ENCODE data around the gene DCLK1. TPM values are rescaled to one million over a fixed set of nuclear protein-coding genes. Genes with fewer than 3 reads are reported as not detected.

The DCLK1 gene
- total RNA-seq, 3 donors from 2014 or later (not counting 1 experiment from before 2014, with no cell fraction given) = not detected

DNA sequence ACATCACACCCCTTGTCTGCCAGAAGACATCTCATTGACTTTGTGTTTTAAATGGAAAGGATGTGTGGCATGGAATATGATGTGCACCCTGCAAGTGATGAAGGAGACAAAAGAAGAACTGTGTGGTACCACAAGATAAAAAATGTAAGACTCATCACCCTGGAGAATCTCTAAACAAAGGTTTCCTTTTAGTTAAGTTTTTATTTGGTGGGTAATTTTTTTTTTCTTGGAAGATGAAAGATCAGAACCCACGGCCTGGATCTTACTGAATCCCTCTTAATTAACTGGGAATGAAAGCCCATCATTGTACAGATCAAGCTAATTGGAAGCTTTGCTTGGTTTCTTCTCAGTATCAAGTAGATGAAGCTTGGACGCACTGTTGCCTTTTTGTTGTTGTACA lies 129.6 kb downstream of the DCLK1 start:
- Histone ChIP-seq H3K4me3 (ENCODE audit: low read length) (no peak overlapping the region), H3K9me3 (ENCODE audit: control insufficient read depth, insufficient read depth, low read length) (no peaks in the 10 kb centered on the region), H3K27ac (ENCODE audit: low read length) (no peak overlapping the region), H3K36me3 (ENCODE audit: control insufficient read depth, insufficient read depth, low read length) (no peaks in the 10 kb centered on the region), H3K4me1 (ENCODE audit: control insufficient read depth, insufficient read depth, low read length) (no peaks in the 10 kb centered on the region), H3K27me3 (ENCODE audit: control insufficient read depth, insufficient read depth, low read length) (no peaks in the 10 kb centered on the region)
- no peak for DNase-seq
- TF ChIP-seq, protein P1, sequence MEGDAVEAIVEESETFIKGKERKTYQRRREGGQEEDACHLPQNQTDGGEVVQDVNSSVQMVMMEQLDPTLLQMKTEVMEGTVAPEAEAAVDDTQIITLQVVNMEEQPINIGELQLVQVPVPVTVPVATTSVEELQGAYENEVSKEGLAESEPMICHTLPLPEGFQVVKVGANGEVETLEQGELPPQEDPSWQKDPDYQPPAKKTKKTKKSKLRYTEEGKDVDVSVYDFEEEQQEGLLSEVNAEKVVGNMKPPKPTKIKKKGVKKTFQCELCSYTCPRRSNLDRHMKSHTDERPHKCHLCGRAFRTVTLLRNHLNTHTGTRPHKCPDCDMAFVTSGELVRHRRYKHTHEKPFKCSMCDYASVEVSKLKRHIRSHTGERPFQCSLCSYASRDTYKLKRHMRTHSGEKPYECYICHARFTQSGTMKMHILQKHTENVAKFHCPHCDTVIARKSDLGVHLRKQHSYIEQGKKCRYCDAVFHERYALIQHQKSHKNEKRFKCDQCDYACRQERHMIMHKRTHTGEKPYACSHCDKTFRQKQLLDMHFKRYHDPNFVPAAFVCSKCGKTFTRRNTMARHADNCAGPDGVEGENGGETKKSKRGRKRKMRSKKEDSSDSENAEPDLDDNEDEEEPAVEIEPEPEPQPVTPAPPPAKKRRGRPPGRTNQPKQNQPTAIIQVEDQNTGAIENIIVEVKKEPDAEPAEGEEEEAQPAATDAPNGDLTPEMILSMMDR (IDR thresholded peaks at IDR 0.05) = no peak
- intact Hi-C loops (cut with micrococcal nuclease) = no loop called here
- no peak for ATAC-seq
- peaks cover 4 to 13% of the 10 kb centered on the region in 2 donors for H3K9me3 Mint-ChIP-seq
- 80% methylated on average over 1 of the region's 2 CpGs for WGBS (ENCODE audit: insufficient coverage)
- H3K4me1 Mint-ChIP-seq = no peaks in the 10 kb centered on the region
- no peak overlapping the region for H3K4me3 Mint-ChIP-seq
- no peaks in the 10 kb centered on the region for H3K36me3 Mint-ChIP-seq
- H3K27me3 Mint-ChIP-seq (ENCODE audit: low read depth in 2 of 2) = no peaks in the 10 kb centered on the region
- no peak overlapping the region for H3K27ac Mint-ChIP-seq

DNA sequence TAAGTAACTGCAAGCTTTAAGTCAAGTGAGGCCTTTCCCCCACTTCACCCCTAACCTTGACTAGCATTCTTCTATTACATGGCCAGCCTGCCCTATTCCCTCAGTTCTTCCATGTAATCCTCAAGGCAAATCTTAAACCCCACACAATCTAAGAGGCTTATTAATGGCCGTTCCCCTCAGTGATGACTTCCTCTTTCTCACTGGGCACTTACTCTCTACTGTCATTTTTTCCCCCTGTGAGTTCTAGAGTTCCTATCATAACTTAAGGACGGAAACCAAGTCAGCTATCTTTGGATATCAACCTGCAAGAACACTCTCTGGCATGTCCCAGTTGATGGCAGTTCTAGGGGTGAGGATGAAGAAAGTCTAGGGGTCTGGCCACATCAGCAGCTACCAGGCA lies 131.2 kb downstream of the DCLK1 start:
- no peak overlapping the region for H3K27ac ChIP-seq (ENCODE audit: low read length)
- H3K4me3 ChIP-seq (ENCODE audit: low read length) = no peak overlapping the region
- no peaks in the 10 kb centered on the region for H3K27me3 ChIP-seq (ENCODE audit: control insufficient read depth, insufficient read depth, low read length)
- H3K27me3 Mint-ChIP-seq (ENCODE audit: low read depth in 2 of 2) = no peaks in the 10 kb centered on the region
- no peak for DNase-seq
- intact Hi-C loops (cut with micrococcal nuclease) = no loop called here
- H3K4me3 Mint-ChIP-seq = no peak overlapping the region
- no peak for ATAC-seq
- WGBS (ENCODE audit: insufficient coverage) = 50% methylated on average over 2 of the region's 2 CpGs
- H3K9me3 ChIP-seq (ENCODE audit: control insufficient read depth, insufficient read depth, low read length) = no peaks in the 10 kb centered on the region
- H3K4me1 ChIP-seq (ENCODE audit: control insufficient read depth, insufficient read depth, low read length) = no peaks in the 10 kb centered on the region
- no peaks in the 10 kb centered on the region for H3K36me3 ChIP-seq (ENCODE audit: control insufficient read depth, insufficient read depth, low read length)
- no peak overlapping the region for H3K27ac Mint-ChIP-seq
- TF ChIP-seq, protein P1 (IDR thresholded peaks at IDR 0.05) = no peak
- peaks cover 4 to 14% of the 10 kb centered on the region in 2 donors for H3K9me3 Mint-ChIP-seq
- no peaks in the 10 kb centered on the region for H3K4me1 Mint-ChIP-seq
- no peaks in the 10 kb centered on the region for H3K36me3 Mint-ChIP-seq

DNA sequence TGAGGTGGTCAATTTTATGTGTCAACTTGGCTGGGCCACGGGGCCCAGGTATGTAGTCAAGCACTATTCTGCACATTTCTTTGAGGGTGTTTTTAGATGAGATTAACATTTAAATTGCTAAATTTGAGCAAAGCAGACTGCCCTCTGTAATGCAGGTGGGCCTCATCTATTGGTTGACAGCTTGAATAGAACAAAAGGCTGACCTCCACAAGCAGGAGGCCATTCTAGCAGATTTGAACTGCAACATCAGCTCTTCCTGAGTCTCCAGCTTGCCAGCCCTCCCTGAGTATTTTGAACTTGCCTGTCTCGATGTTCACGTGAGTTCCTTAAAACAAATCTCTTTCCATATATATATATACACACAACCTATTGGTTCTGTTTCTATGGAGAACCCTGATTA lies 134.8 kb downstream of the DCLK1 start:
- 76% methylated on average over 3 of the region's 3 CpGs for WGBS (ENCODE audit: insufficient coverage)
- no peaks in the 10 kb centered on the region for H3K36me3 ChIP-seq (ENCODE audit: control insufficient read depth, insufficient read depth, low read length)
- no peaks in the 10 kb centered on the region for H3K27me3 Mint-ChIP-seq (ENCODE audit: low read depth in 2 of 2)
- H3K27me3 ChIP-seq (ENCODE audit: control insufficient read depth, insufficient read depth, low read length) = no peaks in the 10 kb centered on the region
- H3K27ac ChIP-seq (ENCODE audit: low read length) = no peak overlapping the region
- H3K4me3 Mint-ChIP-seq = no peak overlapping the region
- H3K36me3 Mint-ChIP-seq = no peaks in the 10 kb centered on the region
- no peaks in the 10 kb centered on the region for H3K4me1 Mint-ChIP-seq
- H3K9me3 Mint-ChIP-seq = peaks cover 6 to 20% of the 10 kb centered on the region in 2 donors
- no peak for ATAC-seq
- intact Hi-C loops (cut with micrococcal nuclease) = no loop called here
- H3K27ac Mint-ChIP-seq = no peak overlapping the region
- H3K4me3 ChIP-seq (ENCODE audit: low read length) = no peak overlapping the region
- H3K4me1 ChIP-seq (ENCODE audit: control insufficient read depth, insufficient read depth, low read length) = no peaks in the 10 kb centered on the region
- no peak for DNase-seq
- peaks cover 2% of the 10 kb centered on the region for H3K9me3 ChIP-seq (ENCODE audit: control insufficient read depth, insufficient read depth, low read length)
- TF ChIP-seq, protein P1 (IDR thresholded peaks at IDR 0.05) = no peak

DNA sequence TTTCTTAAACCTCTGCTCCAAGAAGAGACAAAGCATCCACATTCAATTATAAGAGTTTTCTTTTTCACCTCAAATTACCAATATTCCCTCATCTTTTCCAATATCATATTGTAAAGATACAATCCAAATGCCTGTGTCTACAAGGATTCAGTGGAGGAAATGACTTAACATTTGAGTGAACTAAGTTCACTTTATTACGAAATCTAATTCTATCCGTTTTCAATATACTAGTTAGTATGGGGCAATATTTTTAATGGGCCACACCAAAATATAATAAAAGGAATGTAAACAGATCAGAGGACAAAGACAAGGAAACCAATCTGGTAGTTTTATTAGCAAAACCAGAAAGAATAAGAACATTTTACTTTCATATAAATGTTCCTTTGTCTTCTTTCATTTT lies 136.0 kb downstream of the DCLK1 start:
- DNase-seq = no peak
- TF ChIP-seq, protein P1 (IDR thresholded peaks at IDR 0.05) = no peak
- peaks cover 2% of the 10 kb centered on the region for H3K9me3 ChIP-seq (ENCODE audit: control insufficient read depth, insufficient read depth, low read length)
- H3K27me3 Mint-ChIP-seq (ENCODE audit: low read depth in 2 of 2) = no peaks in the 10 kb centered on the region
- H3K36me3 ChIP-seq (ENCODE audit: control insufficient read depth, insufficient read depth, low read length) = no peaks in the 10 kb centered on the region
- intact Hi-C loops (cut with micrococcal nuclease) = no loop called here
- WGBS (ENCODE audit: insufficient coverage) = no CpG with 5 or more reads among the region's 2 CpGs
- H3K4me1 Mint-ChIP-seq = no peaks in the 10 kb centered on the region
- no peak overlapping the region for H3K4me3 ChIP-seq (ENCODE audit: low read length)
- no peak for ATAC-seq
- no peaks in the 10 kb centered on the region for H3K27me3 ChIP-seq (ENCODE audit: control insufficient read depth, insufficient read depth, low read length)
- no peak overlapping the region for H3K27ac Mint-ChIP-seq
- no peaks in the 10 kb centered on the region for H3K4me1 ChIP-seq (ENCODE audit: control insufficient read depth, insufficient read depth, low read length)
- H3K4me3 Mint-ChIP-seq = no peak overlapping the region
- H3K9me3 Mint-ChIP-seq = peaks cover 6 to 19% of the 10 kb centered on the region in 2 donors
- H3K36me3 Mint-ChIP-seq = no peaks in the 10 kb centered on the region
- H3K27ac ChIP-seq (ENCODE audit: low read length) = no peak overlapping the region

All from natural killer cell (primary cell).